NCI-H82 treated with DMSO at 0.1 percent for 48 hours (cell line): ENCODE results near the gene TSEN54.
A peak's percentile ranks its signal among the peaks of the same experiment; 100 is the strongest.
"Not testable (repeated sequence)": the region's sequence is repeated elsewhere in the genome, so short reads cannot be mapped to it uniquely, and the experiment has no call there.

Source experiments
- DNase-seq: peaks from one replicate; lab custom pipeline; 2025; ENCODE audit not compliant: unreplicated experiment; lab: John Stamatoyannopoulos, UW

Gene TSEN54

GRCh38 chr17:75516255-75516618 is at the start of gene TSEN54:
TSS of gene TSEN54 (plus strand) at chr17:75516528. CDS start at chr17:75516561, 33 bp downstream.
- DNase-seq: peak; percentile 80

- DNase-seq: no peak
Measured at GRCh38 chr17:75468291-75468754, 48.0 kb upstream of the TSEN54 start.

- no peak for DNase-seq
Measured at GRCh38 chr17:75468779-75469373, 47.5 kb upstream of the TSEN54 start.

- DNase-seq: no peak
Measured at GRCh38 chr17:75471207-75471606, 45.1 kb upstream of the TSEN54 start.

- DNase-seq: no peak
Measured at GRCh38 chr17:75472119-75472518, 44.2 kb upstream of the TSEN54 start.

GRCh38 chr17:75473246-75473645 is 43.1 kb upstream of the TSEN54 start:
- no peak for DNase-seq

- DNase-seq: no peak
Measured at GRCh38 chr17:75474736-75475135, 41.6 kb upstream of the TSEN54 start.

- no peak for DNase-seq
Measured at GRCh38 chr17:75475144-75475835, 41.0 kb upstream of the TSEN54 start.

- DNase-seq: no peak
Measured at GRCh38 chr17:75475851-75476250, 40.5 kb upstream of the TSEN54 start.

- no peak for DNase-seq
Measured at GRCh38 chr17:75476271-75476671, 40.1 kb upstream of the TSEN54 start.

- DNase-seq: no peak
Measured at GRCh38 chr17:75476752-75477489, 39.4 kb upstream of the TSEN54 start.

- not testable (repeated sequence) for DNase-seq
Measured at GRCh38 chr17:75477490-75477862, 38.9 kb upstream of the TSEN54 start.

- no peak for DNase-seq
Measured at GRCh38 chr17:75478508-75478907, 37.8 kb upstream of the TSEN54 start.

- no peak for DNase-seq
Measured at GRCh38 chr17:75480281-75480680, 36.0 kb upstream of the TSEN54 start.

GRCh38 chr17:75481194-75482068 is 34.9 kb upstream of the TSEN54 start:
- DNase-seq: peak; percentile 68

- DNase-seq: no peak
Measured at GRCh38 chr17:75482098-75482942, 34.0 kb upstream of the TSEN54 start.

- DNase-seq: no peak
Measured at GRCh38 chr17:75485688-75486087, 30.6 kb upstream of the TSEN54 start.

- DNase-seq: no peak
Measured at GRCh38 chr17:75486151-75486550, 30.2 kb upstream of the TSEN54 start.

- no peak for DNase-seq
Measured at GRCh38 chr17:75486951-75487350, 29.4 kb upstream of the TSEN54 start.

- DNase-seq: no peak
Measured at GRCh38 chr17:75487351-75488070, 28.8 kb upstream of the TSEN54 start.
